GM21515 (cell line): ENCODE results near the gene PHLDB2.
"Not testable (repeated sequence)": the region's sequence is repeated elsewhere in the genome, so short reads cannot be mapped to it uniquely, and the experiment has no call there.

ENCODE experiments used
- ATAC-seq: cut with Tn5 transposase; IDR thresholded peaks from one replicate; pipeline ENCODE4 v1.9.1; 2021; ENCODE audit not compliant: unreplicated experiment

PHLDB2 gene

GRCh38 chr3:111859061-111859973, at the start of gene PHLDB2:
Gene PHLDB2, plus strand, starts transcription at chr3:111859265. Its CDS starts 24,813 bp downstream, at chr3:111884078.
- no peak for ATAC-seq

DNA sequence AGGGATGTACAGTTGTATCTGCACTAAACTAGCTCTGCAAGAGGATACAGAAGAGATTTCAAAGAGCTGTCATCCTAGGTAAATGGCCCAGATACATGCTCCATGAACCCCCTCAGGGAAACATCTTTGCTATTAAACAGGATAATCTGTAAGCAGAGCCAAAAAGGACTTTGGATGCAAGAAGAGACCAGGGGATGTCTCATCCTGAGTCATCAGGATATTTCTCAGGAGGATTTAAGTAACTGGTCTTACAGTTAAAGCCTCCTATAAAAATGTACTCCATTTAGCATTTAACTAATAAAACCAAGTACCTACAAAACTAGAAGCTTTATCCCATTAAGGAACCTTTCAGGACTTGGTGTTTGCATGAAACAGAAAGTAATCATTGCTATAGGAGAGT, 48.2 kb upstream of the PHLDB2 start:
- ATAC-seq, result no peak

DNA sequence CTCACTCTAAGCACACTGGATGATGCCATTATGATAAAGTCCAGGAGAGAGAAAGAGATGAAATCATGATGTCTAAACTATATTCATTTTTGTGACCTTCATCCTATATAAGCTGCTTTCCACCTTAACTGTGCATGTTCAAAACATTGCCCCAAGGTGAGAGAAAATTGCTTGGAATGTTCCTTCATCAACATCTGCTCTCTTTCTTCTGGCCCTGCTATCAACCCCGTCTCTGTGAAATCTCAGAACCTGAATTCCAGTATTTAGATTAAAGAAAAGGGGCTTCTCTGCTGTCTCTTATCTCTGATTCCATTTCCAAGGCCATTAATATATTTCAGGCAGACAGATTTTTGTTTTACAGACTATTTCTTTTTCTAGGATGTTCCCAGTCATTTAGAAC, 47.3 kb upstream of the PHLDB2 start:
- no peak for ATAC-seq

DNA sequence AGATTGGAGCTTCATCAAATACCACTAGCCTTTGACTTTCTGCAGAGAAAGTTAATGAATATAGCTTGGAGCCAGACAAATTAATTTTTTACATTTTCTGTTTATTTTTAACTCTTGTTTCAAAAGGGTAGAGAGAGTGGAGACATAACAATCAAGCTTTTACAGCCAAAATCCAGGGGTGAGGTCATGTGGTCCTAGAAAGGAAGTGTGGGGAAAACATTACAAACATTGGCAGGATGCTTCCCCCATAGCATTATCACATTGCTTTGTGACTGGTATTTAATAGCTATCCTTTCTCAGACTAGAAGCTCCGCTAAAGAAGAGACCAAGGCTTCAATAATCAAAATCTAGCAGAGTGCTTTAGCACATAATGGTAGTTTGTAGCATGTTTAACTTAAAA, 46.4 kb upstream of the PHLDB2 start:
- no peak for ATAC-seq

DNA sequence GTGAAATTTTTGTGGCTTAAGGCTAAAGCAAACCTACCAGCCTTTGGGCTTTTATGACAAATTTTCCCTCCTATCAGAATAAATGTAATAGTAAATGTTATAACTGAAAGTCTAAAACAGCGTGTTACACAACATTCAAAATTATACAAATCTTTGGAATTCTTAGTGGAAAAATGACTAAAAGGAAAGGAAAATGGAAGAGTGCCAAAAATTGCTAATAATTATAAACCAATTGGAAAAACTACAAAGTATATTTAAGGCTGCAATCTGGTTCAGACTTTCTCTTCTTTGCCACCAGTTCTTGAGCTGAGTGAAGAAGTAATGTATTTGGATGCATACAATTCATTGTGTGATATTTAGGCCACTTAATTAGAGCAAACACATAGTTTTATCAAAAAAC, 45.6 kb upstream of the PHLDB2 start:
- ATAC-seq, result no peak

GRCh38 chr3:111813979-111814378, 45.1 kb upstream of the PHLDB2 start:
- no peak for ATAC-seq

- ATAC-seq, result not testable (repeated sequence)
Observed at GRCh38 chr3:111816771-111817170, 42.3 kb upstream of the PHLDB2 start.

- no peak for ATAC-seq
Observed at GRCh38 chr3:111819927-111820326, 39.1 kb upstream of the PHLDB2 start.

DNA sequence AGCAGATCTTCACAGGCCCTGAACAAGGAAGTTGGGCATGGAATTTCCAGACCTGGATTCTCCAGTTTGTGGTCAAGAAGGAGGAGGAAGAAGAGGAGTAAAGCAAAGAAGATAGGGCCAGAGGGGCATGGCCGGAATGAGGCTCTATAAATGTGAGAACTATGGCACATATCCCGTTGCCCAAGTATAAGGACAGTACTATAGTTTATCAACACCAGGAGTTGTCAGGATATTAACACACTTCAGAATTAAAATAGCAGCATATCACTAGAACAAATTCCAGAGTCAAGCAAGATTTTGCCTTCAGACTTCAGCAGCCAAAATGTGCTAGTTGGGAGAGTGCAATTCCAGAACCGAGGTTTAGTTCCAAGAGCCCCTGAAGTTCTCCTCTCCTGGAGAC, 38.4 kb upstream of the PHLDB2 start:
- no peak for ATAC-seq

DNA sequence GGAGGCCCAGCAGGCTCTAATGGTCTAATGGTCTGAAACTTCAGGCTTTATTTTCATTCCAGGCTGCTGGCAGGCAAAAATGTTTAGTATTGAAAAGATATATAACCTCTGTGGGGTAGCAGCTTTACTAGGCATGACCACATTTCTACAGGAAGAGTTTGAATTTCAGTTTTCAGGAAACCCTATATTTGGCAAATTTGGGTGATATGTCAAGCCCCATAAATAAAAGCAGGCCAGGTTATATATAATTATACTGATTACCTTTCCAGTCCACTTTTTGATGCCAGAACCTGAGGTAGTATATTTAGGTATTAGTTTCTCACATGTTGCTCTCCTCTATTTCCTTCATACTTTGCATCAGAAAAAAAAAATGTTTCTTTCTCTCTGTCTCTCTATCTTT, 37.2 kb upstream of the PHLDB2 start:
- no peak for ATAC-seq

- no peak for ATAC-seq
Observed at GRCh38 chr3:111822804-111823203, 36.3 kb upstream of the PHLDB2 start.

DNA sequence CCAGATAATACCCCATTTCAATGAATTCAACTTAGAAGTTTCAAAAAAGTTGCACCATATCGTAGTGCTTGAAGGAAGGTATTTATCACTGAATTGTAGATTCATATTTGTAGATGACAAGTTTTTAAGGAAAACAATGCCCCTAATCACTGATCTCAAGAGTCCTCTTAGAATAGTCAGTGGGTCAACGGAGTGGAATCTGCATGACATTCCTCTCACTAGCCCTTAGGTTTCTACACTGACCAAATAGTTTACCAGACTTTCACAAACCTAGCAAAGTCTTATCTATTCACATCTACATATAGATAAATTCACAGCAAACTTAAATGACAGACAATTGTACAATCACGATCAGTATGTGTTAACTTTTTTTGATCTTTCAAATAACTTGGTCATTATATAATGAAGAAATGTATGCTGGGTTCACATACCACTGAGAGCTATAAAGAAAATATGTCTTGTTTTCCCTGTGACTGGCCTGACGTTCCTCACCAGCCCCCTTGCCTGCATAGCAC, 35.7 kb upstream of the PHLDB2 start:
- no peak for ATAC-seq

GRCh38 chr3:111824351-111824750, 34.7 kb upstream of the PHLDB2 start:
- ATAC-seq, result no peak

DNA sequence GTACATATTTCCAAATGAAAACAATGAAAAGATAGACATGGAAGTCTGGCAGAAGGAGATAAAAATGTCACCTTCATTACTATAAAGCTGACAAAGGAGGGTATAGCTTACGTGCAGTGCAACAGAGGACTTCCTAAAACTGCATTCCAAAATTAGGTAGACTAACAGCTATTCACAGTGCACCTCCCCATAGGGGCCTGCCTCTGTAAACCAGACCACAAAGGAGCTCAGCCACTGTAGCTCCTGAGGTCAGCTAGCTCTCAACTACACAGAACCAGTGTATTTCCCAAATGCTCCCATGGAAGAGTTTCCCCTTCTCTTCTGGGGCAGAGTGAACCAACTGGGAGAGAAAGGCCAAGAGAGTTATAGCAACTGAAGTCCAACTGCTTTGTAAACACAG, 31.2 kb upstream of the PHLDB2 start:
- ATAC-seq, result no peak

DNA sequence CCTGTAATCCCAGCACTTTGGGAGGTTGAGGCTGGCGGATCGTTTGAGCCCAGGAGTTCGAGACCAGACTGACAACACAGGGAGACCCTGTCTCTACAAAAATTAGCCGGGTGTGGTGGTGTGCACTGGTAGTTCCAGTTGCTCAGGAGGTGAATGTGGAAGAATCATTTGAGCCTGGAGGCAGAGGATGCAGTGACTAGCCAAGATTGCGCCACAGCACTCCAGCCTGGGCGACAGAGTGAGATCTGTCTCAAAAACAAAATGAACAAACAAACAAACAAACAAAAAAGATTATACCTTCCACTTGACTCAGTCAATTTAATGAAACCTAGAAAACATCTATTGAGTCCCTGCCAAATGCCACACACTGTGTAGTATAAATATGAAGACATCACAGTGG, 30.5 kb upstream of the PHLDB2 start:
- ATAC-seq, result no peak

DNA sequence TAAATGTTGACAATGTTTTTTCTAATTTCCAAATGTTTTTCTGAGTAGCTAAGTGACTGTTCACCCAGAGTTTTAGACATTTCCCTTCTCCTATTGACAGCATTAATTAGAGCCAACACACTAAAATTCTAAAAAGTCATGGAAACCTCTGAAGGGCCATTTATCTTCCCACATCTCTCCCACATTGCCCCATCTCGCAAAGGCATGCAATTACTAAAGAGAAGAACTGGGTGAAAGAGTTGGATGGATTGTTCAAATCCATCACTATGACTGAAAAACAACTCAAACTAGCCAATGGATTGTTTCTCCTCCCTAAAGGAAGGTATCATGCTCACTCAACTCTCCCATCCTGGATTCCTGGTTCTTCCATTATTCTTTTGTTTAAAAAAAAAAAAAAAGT, 30.0 kb upstream of the PHLDB2 start:
- no peak for ATAC-seq

DNA sequence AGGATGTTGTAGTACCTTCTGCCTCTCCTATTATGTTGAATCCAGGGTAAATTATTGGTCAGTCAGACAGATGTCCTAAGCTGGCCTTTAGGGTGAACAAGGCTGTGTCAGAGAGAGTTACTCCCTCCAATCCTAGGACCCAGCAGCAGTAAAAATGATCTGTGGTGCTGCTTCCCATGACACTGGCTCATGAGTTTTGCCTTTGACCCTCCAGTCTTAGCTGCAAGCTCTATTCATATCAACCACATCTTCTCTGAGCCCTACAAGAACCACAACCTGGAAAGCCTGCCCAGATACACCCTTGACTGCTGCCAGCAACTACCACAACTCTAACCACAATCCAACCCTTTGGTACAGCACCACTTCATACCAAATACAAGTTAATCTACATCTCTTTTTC, 27.2 kb upstream of the PHLDB2 start:
- no peak for ATAC-seq

- ATAC-seq, result no peak
Observed at GRCh38 chr3:111837112-111837511, 22.0 kb upstream of the PHLDB2 start.

DNA sequence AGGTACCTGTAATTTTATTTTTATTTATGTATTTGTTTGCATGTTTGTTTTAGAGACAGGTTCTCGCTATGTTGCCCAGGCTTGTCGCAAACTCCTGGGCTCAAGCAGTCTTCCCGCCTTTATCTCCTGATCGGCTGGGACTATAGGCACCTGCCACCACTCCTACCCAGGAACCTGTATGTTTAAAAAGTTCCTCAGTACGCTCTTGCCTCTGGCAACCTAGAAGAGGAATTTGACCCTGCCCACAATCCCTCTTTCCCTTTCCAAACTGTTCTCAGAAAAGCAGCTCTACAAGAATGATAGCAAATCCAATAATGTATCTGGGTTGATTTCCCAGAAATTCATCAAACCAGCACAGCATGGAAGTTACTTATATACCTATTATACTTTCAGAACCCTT, 20.9 kb upstream of the PHLDB2 start:
- no peak for ATAC-seq

GRCh38 chr3:111846039-111846438, 13.0 kb upstream of the PHLDB2 start:
- ATAC-seq, result no peak

DNA sequence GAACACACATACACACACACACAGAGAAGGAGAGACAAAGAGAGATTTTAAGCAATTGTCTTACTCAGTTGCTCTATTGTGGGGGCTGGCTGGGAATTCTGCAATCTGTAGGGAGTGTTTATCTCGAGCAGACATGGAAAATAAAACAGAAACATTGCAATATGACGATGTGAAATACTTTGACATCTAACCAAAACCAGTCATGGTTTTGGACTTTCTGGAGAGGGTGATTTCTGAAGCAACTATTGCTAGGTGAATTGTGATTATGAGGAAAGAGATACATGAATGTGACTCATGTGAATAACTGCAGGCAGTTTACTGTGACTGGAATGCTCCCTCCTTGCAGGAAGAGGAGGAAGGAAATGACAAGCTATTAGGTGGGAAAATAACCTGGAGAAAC, 12.3 kb upstream of the PHLDB2 start:
- no peak for ATAC-seq

- no peak for ATAC-seq
Observed at GRCh38 chr3:111848283-111848682, 10.8 kb upstream of the PHLDB2 start.

GRCh38 chr3:111848778-111849177, 10.3 kb upstream of the PHLDB2 start:
- ATAC-seq, result no peak
